Measurements from ENCODE around the gene PRKG1.

GRCh38 chr10:51308116-51308515 lies 233.8 kb downstream of the PRKG1 start:
- TF ChIP-seq CTCF (IDR thresholded peaks at IDR 0.05) (no peak), POLR2A (IDR thresholded peaks at IDR 0.05) (no peak)
